Colonic mucosa (tissue), 4 donors: ENCODE results near the gene NBAS. TPM values are rescaled to one million over a fixed set of nuclear protein-coding genes. Genes with fewer than 3 reads are reported as not detected.

ENCODE experiments used
- DNase-seq: peaks from one replicate; pipeline ENCODE4 v3.0.0-alpha.2; 2020
- H3K27ac ChIP-seq: fragments of 200-600 bp; one replicate; pipeline ENCODE4 v1.8.0; 2021
- H3K27me3 ChIP-seq: fragments of 200-600 bp; one replicate; pipeline ENCODE4 v1.8.0; 2021
- H3K36me3 ChIP-seq: fragments of 200-600 bp; one replicate; pipeline ENCODE4 v1.8.0; 2021
- H3K4me1 ChIP-seq: fragments of 200-600 bp; one replicate; pipeline ENCODE4 v1.8.0; 2021; ENCODE audit warnings: mild to moderate bottlenecking
- H3K4me3 ChIP-seq: fragments of 200-600 bp; one replicate; pipeline ENCODE4 v1.8.0; 2021
- H3K9ac ChIP-seq, 2 donors: one replicate each; pipeline ENCODE4 v1.7.0; 2013; ENCODE audit warnings: control low read depth in 2 of 2, low read depth in 2 of 2, low read length in 2 of 2
- H3K9me3 ChIP-seq: fragments of 200-600 bp; one replicate; pipeline ENCODE4 v1.8.0; 2021
- intact Hi-C: fragments of 100-400 bp; cut with DNase I; formaldehyde crosslinking; loops from one replicate; pipeline ENCODE4 v1.14.1; 2022
- total RNA-seq, 2 donors: library from RNA; stranded (reverse); fragmentation: NEBNext Ultra II Directional in 1 of 2; extraction: Animal tissue kit (Norgen Biotek cat#: 25700) in 1 of 2; gene quantifications; one replicate each; pipeline ENCODE4 v1.2.1, GENCODE V29; 2021
- TF ChIP-seq, protein P1 (sequence below): fragments of 200-600 bp; IDR thresholded peaks from one replicate; pipeline ENCODE4 v1.8.0; 2022; ENCODE audit warnings: antibody characterized with exemption, mild to moderate bottlenecking
- donor health status: healthy.
- donor health status: DM: no; HTN: no; CAD: no.
- donor health status: DM: no; HTN: no; CAD: no.

Gene NBAS
- total RNA-seq, 2 donors from 2014 or later: 34.4 to 38.9 TPM

GRCh38 chr2:15556311-15556930, 4.7 kb downstream of the NBAS start:
- intact Hi-C loops: no loop called here
- Histone ChIP-seq H3K4me3 (no peak overlapping the region), H3K4me1 (no peaks in the 10 kb centered on the region), H3K27me3 (no peaks in the 10 kb centered on the region), H3K9ac (no peak overlapping the region), H3K36me3 (no peaks in the 10 kb centered on the region), H3K27ac (no peak overlapping the region), H3K9me3 (no peaks in the 10 kb centered on the region)
- TF ChIP-seq, protein P1, sequence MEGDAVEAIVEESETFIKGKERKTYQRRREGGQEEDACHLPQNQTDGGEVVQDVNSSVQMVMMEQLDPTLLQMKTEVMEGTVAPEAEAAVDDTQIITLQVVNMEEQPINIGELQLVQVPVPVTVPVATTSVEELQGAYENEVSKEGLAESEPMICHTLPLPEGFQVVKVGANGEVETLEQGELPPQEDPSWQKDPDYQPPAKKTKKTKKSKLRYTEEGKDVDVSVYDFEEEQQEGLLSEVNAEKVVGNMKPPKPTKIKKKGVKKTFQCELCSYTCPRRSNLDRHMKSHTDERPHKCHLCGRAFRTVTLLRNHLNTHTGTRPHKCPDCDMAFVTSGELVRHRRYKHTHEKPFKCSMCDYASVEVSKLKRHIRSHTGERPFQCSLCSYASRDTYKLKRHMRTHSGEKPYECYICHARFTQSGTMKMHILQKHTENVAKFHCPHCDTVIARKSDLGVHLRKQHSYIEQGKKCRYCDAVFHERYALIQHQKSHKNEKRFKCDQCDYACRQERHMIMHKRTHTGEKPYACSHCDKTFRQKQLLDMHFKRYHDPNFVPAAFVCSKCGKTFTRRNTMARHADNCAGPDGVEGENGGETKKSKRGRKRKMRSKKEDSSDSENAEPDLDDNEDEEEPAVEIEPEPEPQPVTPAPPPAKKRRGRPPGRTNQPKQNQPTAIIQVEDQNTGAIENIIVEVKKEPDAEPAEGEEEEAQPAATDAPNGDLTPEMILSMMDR: no peak
- no peak for DNase-seq

GRCh38 chr2:15555760-15556193, 5.4 kb downstream of the NBAS start:
- H3K9ac ChIP-seq: no peak overlapping the region
- H3K9me3 ChIP-seq: no peaks in the 10 kb centered on the region
- TF ChIP-seq, protein P1: no peak
- no peak overlapping the region for H3K4me3 ChIP-seq
- no peaks in the 10 kb centered on the region for H3K27me3 ChIP-seq
- no peak for DNase-seq
- H3K27ac ChIP-seq: no peak overlapping the region
- intact Hi-C loops: no loop called here
- H3K4me1 ChIP-seq: no peaks in the 10 kb centered on the region
- no peaks in the 10 kb centered on the region for H3K36me3 ChIP-seq

- Histone ChIP-seq H3K4me1 (no peaks in the 10 kb centered on the region), H3K9me3 (no peaks in the 10 kb centered on the region), H3K4me3 (no peak overlapping the region), H3K9ac (no peak overlapping the region), H3K36me3 (no peaks in the 10 kb centered on the region), H3K27me3 (no peaks in the 10 kb centered on the region), H3K27ac (no peak overlapping the region)
- TF ChIP-seq, protein P1: no peak
- DNase-seq: no peak
- intact Hi-C loops: no loop called here
Observed at GRCh38 chr2:15554525-15555218, 6.5 kb downstream of the NBAS start.

DNA sequence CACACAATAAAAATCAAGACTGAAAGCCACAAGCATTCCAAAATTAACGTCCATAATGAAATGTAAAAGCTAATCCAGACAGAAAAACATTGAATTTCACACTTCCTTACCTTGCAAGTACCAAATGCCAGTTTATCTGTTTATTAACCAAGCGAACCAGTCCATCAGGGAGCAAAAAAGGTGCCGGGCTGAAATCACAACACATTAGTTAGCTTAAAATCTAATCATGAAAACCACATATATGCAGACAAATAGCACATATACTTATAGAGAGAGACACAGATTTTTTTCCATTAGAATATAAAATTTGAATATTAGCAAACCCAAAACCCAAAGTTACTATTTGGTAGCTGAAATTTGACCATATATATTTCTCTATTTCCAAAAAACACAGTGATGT, 7.2 kb downstream of the NBAS start:
- H3K27ac ChIP-seq: no peak overlapping the region

DNA sequence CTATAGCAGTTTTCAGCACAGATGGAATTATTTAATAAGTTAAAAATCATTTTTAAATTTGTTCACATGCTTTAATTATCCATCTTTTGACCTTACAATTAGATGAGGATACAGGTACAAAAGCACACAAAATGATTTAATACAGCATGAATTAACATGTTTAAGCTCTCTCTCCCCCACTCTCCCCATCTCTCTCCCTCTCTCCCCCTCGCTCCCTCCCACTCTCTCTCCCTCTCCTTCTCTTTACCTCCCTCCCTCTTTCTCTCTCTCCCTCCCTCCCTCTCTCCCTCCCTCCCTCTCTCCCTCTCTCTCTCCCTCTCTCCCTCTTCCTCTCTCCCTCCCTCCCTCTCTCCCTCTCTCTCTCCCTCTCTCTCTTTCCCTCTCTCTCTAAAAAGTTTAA, 7.6 kb downstream of the NBAS start:
- no peaks in the 10 kb centered on the region for H3K36me3 ChIP-seq
- intact Hi-C loops: no loop called here

More for the DNA sequence above, 7.2 kb downstream of the NBAS start:
- Histone ChIP-seq H3K4me3 (no peak overlapping the region), H3K27me3 (no peaks in the 10 kb centered on the region), H3K9ac (no peak overlapping the region), H3K36me3 (no peaks in the 10 kb centered on the region), H3K9me3 (no peaks in the 10 kb centered on the region), H3K4me1 (no peaks in the 10 kb centered on the region)
- intact Hi-C loops: no loop called here
- DNase-seq: no peak
- TF ChIP-seq, protein P1: no peak

More for the DNA sequence above, 7.6 kb downstream of the NBAS start:
- H3K27ac ChIP-seq: no peak overlapping the region
- H3K4me3 ChIP-seq: no peak overlapping the region
- TF ChIP-seq, protein P1: no peak
- no peaks in the 10 kb centered on the region for H3K9me3 ChIP-seq
- H3K9ac ChIP-seq: no peak overlapping the region
- H3K27me3 ChIP-seq: no peaks in the 10 kb centered on the region
- no peaks in the 10 kb centered on the region for H3K4me1 ChIP-seq
- DNase-seq: no peak
